ENCODE results near the gene RAB4B. TPM values are rescaled to one million over a fixed set of nuclear protein-coding genes. Genes with fewer than 3 reads are reported as not detected.

Gene RAB4B
- polyA plus RNA-seq, 1 experiment: 25.4 TPM

- ChIA-PET POLR2A (interaction anchor here (0.6 to 0.7 kb wide), 3 partner anchors 9 to 435 kb away, joined by 3 to 6 read pairs (median 3); partner anchors contain the start of gene RAB4B), CTCF (interaction anchor here (0.7 to 1.8 kb wide), 7 partner anchors 8 to 434 kb away, joined by 3 to 11 read pairs (median 4); partner anchors contain the start of gene RAB4B)
- peak; percentile 97 for DNase-seq (ENCODE audit: low read depth)
- H3K4me3 ChIP-seq (ENCODE audit: low read depth, low read length): peak within 1 kb of the TSS; percentile 92
- TF ChIP-seq, protein P1, sequence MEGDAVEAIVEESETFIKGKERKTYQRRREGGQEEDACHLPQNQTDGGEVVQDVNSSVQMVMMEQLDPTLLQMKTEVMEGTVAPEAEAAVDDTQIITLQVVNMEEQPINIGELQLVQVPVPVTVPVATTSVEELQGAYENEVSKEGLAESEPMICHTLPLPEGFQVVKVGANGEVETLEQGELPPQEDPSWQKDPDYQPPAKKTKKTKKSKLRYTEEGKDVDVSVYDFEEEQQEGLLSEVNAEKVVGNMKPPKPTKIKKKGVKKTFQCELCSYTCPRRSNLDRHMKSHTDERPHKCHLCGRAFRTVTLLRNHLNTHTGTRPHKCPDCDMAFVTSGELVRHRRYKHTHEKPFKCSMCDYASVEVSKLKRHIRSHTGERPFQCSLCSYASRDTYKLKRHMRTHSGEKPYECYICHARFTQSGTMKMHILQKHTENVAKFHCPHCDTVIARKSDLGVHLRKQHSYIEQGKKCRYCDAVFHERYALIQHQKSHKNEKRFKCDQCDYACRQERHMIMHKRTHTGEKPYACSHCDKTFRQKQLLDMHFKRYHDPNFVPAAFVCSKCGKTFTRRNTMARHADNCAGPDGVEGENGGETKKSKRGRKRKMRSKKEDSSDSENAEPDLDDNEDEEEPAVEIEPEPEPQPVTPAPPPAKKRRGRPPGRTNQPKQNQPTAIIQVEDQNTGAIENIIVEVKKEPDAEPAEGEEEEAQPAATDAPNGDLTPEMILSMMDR (IDR thresholded peaks at IDR 0.05; ENCODE audit: insufficient read depth, low read depth, low read length): no peak
- H3K27me3 ChIP-seq (ENCODE audit: control insufficient read depth, insufficient read depth, low read length): no peaks in the 10 kb centered on the region
- H3K36me3 ChIP-seq (ENCODE audit: control insufficient read depth, insufficient read depth, low read length): peaks cover 18% of the 10 kb centered on the region
These were observed 20.9 kb downstream of the RAB4B start, which contains the start of gene EGLN2 for GRCh38 chr19:40798683-40799557. EGLN2 (plus strand) TSS chr19:40799191; CDS start chr19:40800573, 1,382 bp downstream.

- DNase-seq (ENCODE audit: low read depth): no peak
- no peaks in the 10 kb centered on the region for H3K27me3 ChIP-seq (ENCODE audit: control insufficient read depth, insufficient read depth, low read length)
- ChIA-PET CTCF (no interaction called here), POLR2A (no interaction called here)
- H3K36me3 ChIP-seq (ENCODE audit: control insufficient read depth, insufficient read depth, low read length): peaks cover 20% of the 10 kb centered on the region
- TF ChIP-seq, protein P1 (IDR thresholded peaks at IDR 0.05; ENCODE audit: insufficient read depth, low read depth, low read length): no peak
- peak overlapping the region; percentile 92 for H3K4me3 ChIP-seq (ENCODE audit: low read depth, low read length)
These were observed 21.7 kb downstream of the RAB4B start for GRCh38 chr19:40799558-40800338.

GRCh38 chr19:40800339-40800996 lies 22.4 kb downstream of the RAB4B start:
- Histone ChIP-seq H3K36me3 (ENCODE audit: control insufficient read depth, insufficient read depth, low read length) (peaks cover 22% of the 10 kb centered on the region), H3K27me3 (ENCODE audit: control insufficient read depth, insufficient read depth, low read length) (no peaks in the 10 kb centered on the region), H3K4me3 (ENCODE audit: low read depth, low read length) (peak overlapping the region; percentile 92)
- no peak for DNase-seq (ENCODE audit: low read depth)
- POLR2A ChIA-PET: no interaction called here
- CTCF ChIA-PET: no interaction called here
- TF ChIP-seq, protein P1 (IDR thresholded peaks at IDR 0.05; ENCODE audit: insufficient read depth, low read depth, low read length): no peak

DNA sequence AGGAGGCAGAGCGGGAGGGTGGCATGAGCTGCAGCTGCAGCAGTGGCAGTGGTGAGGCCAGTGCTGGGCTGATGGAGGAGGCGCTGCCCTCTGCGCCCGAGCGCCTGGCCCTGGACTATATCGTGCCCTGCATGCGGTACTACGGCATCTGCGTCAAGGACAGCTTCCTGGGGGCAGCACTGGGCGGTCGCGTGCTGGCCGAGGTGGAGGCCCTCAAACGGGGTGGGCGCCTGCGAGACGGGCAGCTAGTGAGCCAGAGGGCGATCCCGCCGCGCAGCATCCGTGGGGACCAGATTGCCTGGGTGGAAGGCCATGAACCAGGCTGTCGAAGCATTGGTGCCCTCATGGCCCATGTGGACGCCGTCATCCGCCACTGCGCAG lies 22.9 kb downstream of the RAB4B start:
- H3K4me3 ChIP-seq (ENCODE audit: low read depth, low read length): peak overlapping the region; percentile 92
- no peak for DNase-seq (ENCODE audit: low read depth)
- H3K27me3 ChIP-seq (ENCODE audit: control insufficient read depth, insufficient read depth, low read length): no peaks in the 10 kb centered on the region
- peaks cover 22% of the 10 kb centered on the region for H3K36me3 ChIP-seq (ENCODE audit: control insufficient read depth, insufficient read depth, low read length)
- TF ChIP-seq, protein P1 (IDR thresholded peaks at IDR 0.05; ENCODE audit: insufficient read depth, low read depth, low read length): no peak
- ChIA-PET POLR2A (no interaction called here), CTCF (no interaction called here)
